ENCODE data around the gene BGN. TPM values are rescaled to one million over a fixed set of nuclear protein-coding genes. Genes with fewer than 3 reads are reported as not detected.

Gene BGN
- polyA plus RNA-seq, 3 donors: not detected

DNA sequence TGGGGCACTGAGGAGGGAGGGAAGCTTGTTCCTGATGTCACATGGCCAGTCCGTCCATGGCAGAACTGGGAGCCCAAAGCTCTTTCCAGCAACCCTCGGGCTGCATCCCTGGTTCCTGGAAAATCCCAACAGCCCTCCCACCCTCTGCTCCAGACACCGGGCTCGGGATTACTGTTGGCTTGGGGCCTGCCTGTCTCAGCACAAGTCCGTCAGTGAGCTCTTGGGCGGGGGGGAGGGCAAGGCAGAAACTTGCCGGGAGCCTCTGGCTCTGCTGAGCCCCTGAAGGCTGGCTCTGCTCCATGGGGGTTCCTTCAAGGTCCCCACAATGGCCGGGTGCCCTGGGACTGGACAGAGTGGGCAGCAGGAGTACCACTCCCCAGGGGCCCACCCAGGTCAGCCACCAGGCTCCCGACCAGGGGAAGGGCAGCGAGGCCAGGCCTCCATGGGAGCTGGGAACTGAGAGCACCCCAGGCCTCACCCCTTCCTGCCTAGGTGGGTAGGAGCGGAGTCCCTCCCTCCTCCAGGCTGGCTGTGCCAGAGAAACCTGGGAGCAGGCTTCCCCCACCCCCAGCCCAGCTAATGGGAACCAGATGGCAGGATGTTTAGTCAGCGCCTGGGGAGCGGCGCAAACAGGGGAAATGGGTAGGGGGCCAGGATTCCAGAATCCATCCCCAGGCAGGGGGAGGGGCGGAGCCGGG, 18.0 kb upstream of the BGN start:
- Histone ChIP-seq H3K79me2 (ENCODE audit: insufficient read depth, low read length) (no peaks in the 10 kb centered on the region), H3K4me2 (replicated peaks; ENCODE audit: extremely low read depth, low read length, poor library complexity, severe bottlenecking) (no peak overlapping the region), H4K20me1 (ENCODE audit: insufficient read depth, low read length) (no peaks in the 10 kb centered on the region), H3K9ac (ENCODE audit: insufficient read depth, low read length, poor library complexity, severe bottlenecking) (no peak overlapping the region), H3K27me3 (ENCODE audit: control insufficient read depth in 2 of 2, insufficient read depth in 2 of 2, low read length in 2 of 2) (peaks cover 0 to 8% of the 10 kb centered on the region in 2 donors), H3K36me3 (replicated peaks in 1 of 2; ENCODE audit: control insufficient read depth in 1 of 2, insufficient read depth in 2 of 2, low read length in 2 of 2) (no peaks in the 10 kb centered on the region), H3K9me3 (replicated peaks in 1 of 2; ENCODE audit: control insufficient read depth in 1 of 2, insufficient read depth in 1 of 2, low read length in 2 of 2) (no peaks in the 10 kb centered on the region), H3K4me3 (replicated peaks in 1 of 3; ENCODE audit: low read depth in 2 of 3, low read length in 3 of 3) (no peak overlapping the region), H2AFZ (ENCODE audit: insufficient read depth, low read depth, low read length, poor library complexity, severe bottlenecking) (no peak overlapping the region), H3K4me1 (ENCODE audit: control insufficient read depth in 1 of 2, insufficient read depth in 2 of 2, low read length in 2 of 2) (peaks cover 6 to 7% of the 10 kb centered on the region in 2 donors), H3K27ac (ENCODE audit: low read depth in 1 of 2, low read length in 2 of 2) (no peak overlapping the region)
- Mint-ChIP-seq H3K27ac (no peak overlapping the region), H3K4me3 (no peak overlapping the region), H3K36me3 (no peaks in the 10 kb centered on the region), H3K27me3 (ENCODE audit: low read depth in 3 of 3) (peaks cover 10 to 25% (median 24%) of the 10 kb centered on the region in 3 donors), H3K4me1 (peaks cover 3% of the 10 kb centered on the region), H3K9me3 (peaks cover 0 to 2% (median 0%) of the 10 kb centered on the region in 7 donors)
- TF ChIP-seq, protein P1, sequence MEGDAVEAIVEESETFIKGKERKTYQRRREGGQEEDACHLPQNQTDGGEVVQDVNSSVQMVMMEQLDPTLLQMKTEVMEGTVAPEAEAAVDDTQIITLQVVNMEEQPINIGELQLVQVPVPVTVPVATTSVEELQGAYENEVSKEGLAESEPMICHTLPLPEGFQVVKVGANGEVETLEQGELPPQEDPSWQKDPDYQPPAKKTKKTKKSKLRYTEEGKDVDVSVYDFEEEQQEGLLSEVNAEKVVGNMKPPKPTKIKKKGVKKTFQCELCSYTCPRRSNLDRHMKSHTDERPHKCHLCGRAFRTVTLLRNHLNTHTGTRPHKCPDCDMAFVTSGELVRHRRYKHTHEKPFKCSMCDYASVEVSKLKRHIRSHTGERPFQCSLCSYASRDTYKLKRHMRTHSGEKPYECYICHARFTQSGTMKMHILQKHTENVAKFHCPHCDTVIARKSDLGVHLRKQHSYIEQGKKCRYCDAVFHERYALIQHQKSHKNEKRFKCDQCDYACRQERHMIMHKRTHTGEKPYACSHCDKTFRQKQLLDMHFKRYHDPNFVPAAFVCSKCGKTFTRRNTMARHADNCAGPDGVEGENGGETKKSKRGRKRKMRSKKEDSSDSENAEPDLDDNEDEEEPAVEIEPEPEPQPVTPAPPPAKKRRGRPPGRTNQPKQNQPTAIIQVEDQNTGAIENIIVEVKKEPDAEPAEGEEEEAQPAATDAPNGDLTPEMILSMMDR (IDR thresholded peaks at IDR 0.05): no peak
- DNase-seq: no peak
- intact Hi-C loops (cut with micrococcal nuclease): loop anchor here in 1 of 2 donors (10.0 kb wide), 1 partner anchor 522 kb away; no protein-coding TSS in a partner anchor
- 90% methylated on average over 6 of the region's 16 CpGs for WGBS (ENCODE audit: insufficient coverage)

DNA sequence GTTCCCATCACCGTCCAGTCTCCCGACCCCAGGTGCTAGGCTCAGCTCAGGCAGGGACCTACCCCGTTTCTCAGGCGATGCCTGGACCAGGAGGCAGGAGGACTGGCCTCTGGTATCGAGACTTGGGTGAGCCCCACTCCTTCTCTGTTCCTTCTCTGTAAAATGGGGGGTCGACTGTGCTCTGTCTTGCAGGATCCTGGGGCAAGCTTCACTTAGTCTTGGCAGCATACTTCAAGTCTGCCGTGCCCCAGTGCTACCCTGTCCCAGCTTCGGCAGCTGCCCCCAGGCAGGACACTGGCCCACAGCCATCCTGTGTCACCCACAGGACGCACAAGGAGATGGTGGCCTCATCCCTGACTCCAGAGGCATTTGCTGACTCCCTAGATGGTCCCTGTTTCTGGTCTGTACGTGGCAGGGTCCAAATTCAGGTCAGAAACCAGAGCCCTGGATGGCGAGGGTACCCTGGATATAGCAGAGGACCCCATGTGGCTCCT, 17.4 kb upstream of the BGN start:
- H3K9ac ChIP-seq (ENCODE audit: insufficient read depth, low read length, poor library complexity, severe bottlenecking): no peak overlapping the region
- H3K4me3 ChIP-seq (replicated peaks in 1 of 3; ENCODE audit: low read depth in 2 of 3, low read length in 3 of 3): no peak overlapping the region
- H3K4me2 ChIP-seq (replicated peaks; ENCODE audit: extremely low read depth, low read length, poor library complexity, severe bottlenecking): no peak overlapping the region
- H3K4me1 ChIP-seq (ENCODE audit: control insufficient read depth in 1 of 2, insufficient read depth in 2 of 2, low read length in 2 of 2): peaks cover 6 to 7% of the 10 kb centered on the region in 2 donors
- Mint-ChIP-seq H3K27me3 (ENCODE audit: low read depth in 3 of 3) (peaks cover 10 to 26% (median 24%) of the 10 kb centered on the region in 3 donors), H3K4me1 (peaks cover 3% of the 10 kb centered on the region), H3K36me3 (no peaks in the 10 kb centered on the region), H3K4me3 (no peak overlapping the region), H3K9me3 (peaks cover 0 to 2% (median 0%) of the 10 kb centered on the region in 7 donors), H3K27ac (no peak overlapping the region)
- peaks cover 0 to 8% of the 10 kb centered on the region in 2 donors for H3K27me3 ChIP-seq (ENCODE audit: control insufficient read depth in 2 of 2, insufficient read depth in 2 of 2, low read length in 2 of 2)
- H3K79me2 ChIP-seq (ENCODE audit: insufficient read depth, low read length): no peaks in the 10 kb centered on the region
- intact Hi-C loops (cut with micrococcal nuclease): loop anchor here in 1 of 2 donors (10.0 kb wide), 1 partner anchor 523 kb away; no protein-coding TSS in a partner anchor
- no peak for DNase-seq
- H3K36me3 ChIP-seq (replicated peaks in 1 of 2; ENCODE audit: control insufficient read depth in 1 of 2, insufficient read depth in 2 of 2, low read length in 2 of 2): no peaks in the 10 kb centered on the region
- TF ChIP-seq, protein P1 (IDR thresholded peaks at IDR 0.05): no peak
- no peak overlapping the region for H3K27ac ChIP-seq (ENCODE audit: low read depth in 1 of 2, low read length in 2 of 2)
- H3K9me3 ChIP-seq (replicated peaks in 1 of 2; ENCODE audit: control insufficient read depth in 1 of 2, insufficient read depth in 1 of 2, low read length in 2 of 2): no peaks in the 10 kb centered on the region
- H2AFZ ChIP-seq (ENCODE audit: insufficient read depth, low read depth, low read length, poor library complexity, severe bottlenecking): no peak overlapping the region
- 89% methylated on average over 6 of the region's 11 CpGs for WGBS (ENCODE audit: insufficient coverage)
- no peaks in the 10 kb centered on the region for H4K20me1 ChIP-seq (ENCODE audit: insufficient read depth, low read length)

All from CD14-positive monocyte (primary cell).